Pancreas (tissue), 10 donors: ENCODE data around the gene SLC15A1. TPM values are rescaled to one million over a fixed set of nuclear protein-coding genes. Genes with fewer than 3 reads are reported as not detected.

ENCODE experiments used
- ATAC-seq, 4 donors: fragments of 200-7000 bp; cut with Tn5 transposase; one replicate each; pipeline versions ENCODE4 v1.8.0 to v1.9.1; 2020; ENCODE audit warnings: mild to moderate bottlenecking in 4 of 4, moderate library complexity in 4 of 4
- DNase-seq, 6 donors: peaks; one replicate each; pipeline ENCODE4 v3.0.0-alpha.2; 2020
- FAIRE-seq: peaks from 2 replicates; lab custom pipeline; 2012; peaks lifted over from hg19 to GRCh38; lab: Jason Lieb, UNC
- H3K27ac ChIP-seq, 4 donors: fragments of 200-600 bp; sonication (generic); 1 replicate in 3 of 4; 2 replicates in 1 of 4; pipeline versions ENCODE4 v1.5.0 to v1.8.0; 2020
- H3K27me3 ChIP-seq, 4 donors: fragments of 200-600 bp; one replicate each; pipeline ENCODE4 v1.8.0; 2021
- H3K36me3 ChIP-seq, 3 donors: fragments of 200-600 bp; sonication (generic) in 1 of 3; one replicate each; pipeline versions ENCODE4 v1.5.0 to v1.8.0; 2020 to 2021
- H3K4me1 ChIP-seq, 3 donors: fragments of 200-600 bp; one replicate each; pipeline ENCODE4 v1.8.0; 2021
- H3K4me3 ChIP-seq, 4 donors: fragments of 200-600 bp; sonication (generic) in 2 of 4; one replicate each; pipeline versions ENCODE4 v1.5.0 to v1.8.0; 2020 to 2021
- H3K9me3 ChIP-seq, 4 donors: fragments of 200-600 bp; one replicate each; pipeline ENCODE4 v1.8.0; 2021
- CTCF ChIP-seq, 4 donors: fragments of 200-600 bp; sonication (generic) in 3 of 4; IDR thresholded peaks; one replicate each; pipeline versions ENCODE4 v1.5.0 to v1.8.0; 2021; ENCODE audit warnings: antibody characterized with exemption in 4 of 4
- WGBS, 2 donors: extraction: QIAGEN DNeasy Blood & Tissue Kit; methylation state at CpG; one replicate each; pipeline ENCODE4 v1.1.7; 2013; 5-methylcytosine and 5-hydroxymethylcytosine counted together
- intact Hi-C, 3 donors: fragments of 100-400 bp; cut with DNase I; formaldehyde crosslinking; loops; one replicate each; pipeline versions ENCODE4 v1.11.1 to v1.14.2; 2022
- polyA plus RNA-seq, 2 donors: library from polyadenylated mRNA; stranded (reverse); fragments of 200-250 nt; gene quantifications; one replicate each; pipeline ENCODE4 v1.2.3, GENCODE V29; 2013
- total RNA-seq, 6 donors: library from RNA; stranded (reverse); fragmentation: NEBNext Ultra II Directional in 4 of 6; extraction: Animal tissue kit (Norgen Biotek cat#: 25700) in 4 of 6; gene quantifications; one replicate each; pipeline versions ENCODE4 v1.2.1 to v1.2.4, GENCODE V29; 2021 to 2023
- donor health status: healthy with polysubstance abuse.
- donor health status: DM: no; HTN: no; CAD: no; lungs with moderate emphysema.
- donor health status: DM: no; HTN: no; CAD: no.
- donor health status: control.
- donor health status: control.
- donor health status: Bipolar disorder and iron deficiency.
- donor health status: DM: yes; HTN: yes; CAD: no.
- donor health status: DM: no; HTN: no; CAD: no.
- donor health status: DM: no; HTN: no; CAD: no.
- donor health status: DM: yes; HTN: yes; CAD: no.

The SLC15A1 gene
- total and polyA plus RNA-seq, 8 donors = 4.6 to 16.7 (median 6.6) TPM

GRCh38 chr13:98779695-98780094, 27.2 kb upstream of the SLC15A1 start:
- DNase-seq (no peak), FAIRE-seq (no peak), ATAC-seq (no peak)
- Histone ChIP-seq H3K36me3 (no peaks in the 10 kb centered on the region), H3K4me3 (no peak overlapping the region), H3K4me1 (no peaks in the 10 kb centered on the region), H3K27ac (no peak overlapping the region), H3K27me3 (no peaks in the 10 kb centered on the region), H3K9me3 (no peaks in the 10 kb centered on the region)
- TF ChIP-seq CTCF (IDR thresholded peaks at IDR 0.05) = no peak
- WGBS, 2 donors = 79 to 83% methylated on average over 1 of the region's 1 CpG
- intact Hi-C loops = no loop called here

- DNase-seq = no peak
- Histone ChIP-seq H3K27ac (no peak overlapping the region), H3K4me3 (no peak overlapping the region), H3K36me3 (no peaks in the 10 kb centered on the region), H3K9me3 (no peaks in the 10 kb centered on the region), H3K4me1 (no peaks in the 10 kb centered on the region), H3K27me3 (no peaks in the 10 kb centered on the region)
- no peak for ATAC-seq
- intact Hi-C loops = no loop called here
- no peak for TF ChIP-seq CTCF (IDR thresholded peaks at IDR 0.05)
- no peak for FAIRE-seq
- WGBS, 2 donors = 74 to 77% methylated on average over 8 of the region's 8 CpGs
These were observed 26.3 kb upstream of the SLC15A1 start for GRCh38 chr13:98778749-98779148.

GRCh38 chr13:98776644-98777043, 24.2 kb upstream of the SLC15A1 start:
- TF ChIP-seq CTCF (IDR thresholded peaks at IDR 0.05) = no peak
- Histone ChIP-seq H3K9me3 (no peaks in the 10 kb centered on the region), H3K4me3 (no peak overlapping the region), H3K36me3 (no peaks in the 10 kb centered on the region), H3K4me1 (peaks cover 0 to 5% (median 3%) of the 10 kb centered on the region in 3 donors), H3K27me3 (no peaks in the 10 kb centered on the region), H3K27ac (no peak overlapping the region)
- no peak for DNase-seq
- no peak for ATAC-seq
- intact Hi-C loops = no loop called here
- no peak for FAIRE-seq
- 86 to 87% methylated on average over 5 of the region's 5 CpGs for WGBS, 2 donors

GRCh38 chr13:98775844-98776598, 23.5 kb upstream of the SLC15A1 start:
- intact Hi-C loops = no loop called here
- 88 to 89% methylated on average over 22 of the region's 22 CpGs for WGBS, 2 donors
- FAIRE-seq (no peak), ATAC-seq (peak in 2 of 4 donors; percentile 17 to 25), DNase-seq (no peak)
- Histone ChIP-seq H3K27me3 (no peaks in the 10 kb centered on the region), H3K9me3 (no peaks in the 10 kb centered on the region), H3K27ac (no peak overlapping the region), H3K4me1 (peaks cover 0 to 7% (median 5%) of the 10 kb centered on the region in 3 donors), H3K36me3 (no peaks in the 10 kb centered on the region), H3K4me3 (no peak overlapping the region)
- no peak for TF ChIP-seq CTCF (IDR thresholded peaks at IDR 0.05)

GRCh38 chr13:98775386-98775785, 22.9 kb upstream of the SLC15A1 start:
- H3K27me3 ChIP-seq = no peaks in the 10 kb centered on the region
- no peak overlapping the region for H3K4me3 ChIP-seq
- H3K27ac ChIP-seq = no peak overlapping the region
- ATAC-seq (no peak), FAIRE-seq (no peak), DNase-seq (no peak)
- no peaks in the 10 kb centered on the region for H3K9me3 ChIP-seq
- no peak for TF ChIP-seq CTCF (IDR thresholded peaks at IDR 0.05)
- H3K36me3 ChIP-seq = no peaks in the 10 kb centered on the region
- intact Hi-C loops = no loop called here
- H3K4me1 ChIP-seq = peaks cover 0 to 7% (median 5%) of the 10 kb centered on the region in 3 donors
- WGBS, 2 donors = 82 to 89% methylated on average over 15 of the region's 15 CpGs
